Stomach (tissue), 4 donors: ENCODE data around the gene ACTL6B.

Experiments
- EP300 ChIP-seq: sonication (generic); formaldehyde crosslinking; IDR thresholded peaks from one replicate; pipeline ENCODE4 v1.6.1; 2017; ENCODE audit warnings: antibody characterized with exemption
- POLR2A ChIP-seq, 4 donors: fragments of 450-650 bp; IDR thresholded peaks; one replicate each; pipeline ENCODE4 v1.6.1; 2016; ENCODE audit warnings: antibody characterized with exemption in 4 of 4, control low read depth in 2 of 4, mild to moderate bottlenecking in 1 of 4, moderate library complexity in 1 of 4
- POLR2AphosphoS5 ChIP-seq, 3 donors: sonication (generic); formaldehyde crosslinking; IDR thresholded peaks; one replicate each; pipeline ENCODE4 v1.6.1; 2016; ENCODE audit warnings: antibody characterized with exemption in 3 of 3
- TF ChIP-seq, protein P1 (sequence below), 7 experiments: fragments of 450-650 bp in 4 of 7; fragments of 200-600 bp in 3 of 7; sonication (generic) in 3 of 7; IDR thresholded peaks; one replicate each; pipeline ENCODE4 v1.5.1; 2016 to 2019; ENCODE audit warnings: antibody characterized with exemption in 7 of 7, control low read depth in 2 of 7, mild to moderate bottlenecking in 1 of 7

DNA sequence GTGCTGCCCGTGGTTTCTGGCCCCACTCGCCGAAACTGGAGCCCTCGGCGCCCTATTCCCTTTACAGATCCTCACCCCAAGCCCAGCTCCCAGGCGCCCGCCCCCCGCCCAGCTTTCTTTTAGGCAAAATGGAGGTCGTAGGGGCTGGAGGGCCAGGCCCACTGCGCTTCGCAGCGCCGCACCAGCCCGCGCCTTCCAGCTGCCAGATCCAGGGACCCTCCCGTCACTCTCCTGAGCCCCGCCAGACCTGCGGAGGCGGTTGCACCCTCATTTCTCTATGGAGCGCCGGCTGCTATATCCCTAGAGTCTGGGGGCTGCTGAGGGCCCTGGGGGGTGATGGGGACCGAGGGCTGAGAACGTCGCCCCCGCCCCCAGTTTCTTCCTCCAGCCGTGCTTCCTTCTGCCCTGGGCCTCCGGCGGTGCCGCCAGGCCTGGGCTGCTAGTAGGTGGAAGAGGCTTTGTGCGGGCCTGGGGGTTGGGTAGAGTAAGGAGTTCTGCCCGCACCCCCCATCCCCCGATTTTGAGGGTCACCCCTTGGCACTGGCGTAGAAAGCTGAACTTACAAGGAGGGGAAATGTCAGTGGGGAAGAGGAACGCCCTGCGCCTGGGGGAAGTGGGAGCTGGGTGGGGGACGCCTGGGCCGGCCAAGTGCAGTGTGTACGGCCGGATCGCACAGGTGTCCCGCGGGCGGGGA, 18.3 kb upstream of the ACTL6B start:
- TF ChIP-seq POLR2A (IDR thresholded peaks at IDR 0.05) (no peak), EP300 (no peak), POLR2AphosphoS5 (IDR thresholded peaks at IDR 0.05) (no peak)
- TF ChIP-seq, protein P1, sequence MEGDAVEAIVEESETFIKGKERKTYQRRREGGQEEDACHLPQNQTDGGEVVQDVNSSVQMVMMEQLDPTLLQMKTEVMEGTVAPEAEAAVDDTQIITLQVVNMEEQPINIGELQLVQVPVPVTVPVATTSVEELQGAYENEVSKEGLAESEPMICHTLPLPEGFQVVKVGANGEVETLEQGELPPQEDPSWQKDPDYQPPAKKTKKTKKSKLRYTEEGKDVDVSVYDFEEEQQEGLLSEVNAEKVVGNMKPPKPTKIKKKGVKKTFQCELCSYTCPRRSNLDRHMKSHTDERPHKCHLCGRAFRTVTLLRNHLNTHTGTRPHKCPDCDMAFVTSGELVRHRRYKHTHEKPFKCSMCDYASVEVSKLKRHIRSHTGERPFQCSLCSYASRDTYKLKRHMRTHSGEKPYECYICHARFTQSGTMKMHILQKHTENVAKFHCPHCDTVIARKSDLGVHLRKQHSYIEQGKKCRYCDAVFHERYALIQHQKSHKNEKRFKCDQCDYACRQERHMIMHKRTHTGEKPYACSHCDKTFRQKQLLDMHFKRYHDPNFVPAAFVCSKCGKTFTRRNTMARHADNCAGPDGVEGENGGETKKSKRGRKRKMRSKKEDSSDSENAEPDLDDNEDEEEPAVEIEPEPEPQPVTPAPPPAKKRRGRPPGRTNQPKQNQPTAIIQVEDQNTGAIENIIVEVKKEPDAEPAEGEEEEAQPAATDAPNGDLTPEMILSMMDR (IDR thresholded peaks at IDR 0.05) = no peak
